Neural crest cell (in vitro differentiated cells): ENCODE results near the gene LCN10. TPM values are rescaled to one million over a fixed set of nuclear protein-coding genes. Genes with fewer than 3 reads are reported as not detected.
A peak's percentile ranks its signal among the peaks of the same experiment; 100 is the strongest.
"Not testable (repeated sequence)": the region's sequence is repeated elsewhere in the genome, so short reads cannot be mapped to it uniquely, and the experiment has no call there.

Experiments used
- DNase-seq: peaks from one replicate; pipeline ENCODE4 v3.0.0; 2021; ENCODE audit warnings: low read depth, mixed read lengths, low spot score
- H3K27ac Mint-ChIP-seq: one replicate; pipeline ENCODE4 v1.8.0; 2021; ENCODE audit warnings: mild to moderate bottlenecking, mixed read lengths; ENCODE audit not compliant: unreplicated experiment
- H3K27me3 Mint-ChIP-seq: 2 replicates; pipeline ENCODE4 v1.8.0; 2021; ENCODE audit warnings: low read depth, mild to moderate bottlenecking, mixed read lengths
- H3K36me3 Mint-ChIP-seq: 2 replicates; pipeline ENCODE4 v1.8.0; 2021; ENCODE audit warnings: low read depth, mild to moderate bottlenecking, mixed read lengths
- H3K4me1 Mint-ChIP-seq: 2 replicates; pipeline ENCODE4 v1.8.0; 2021; ENCODE audit warnings: mixed read lengths
- H3K4me3 Mint-ChIP-seq: one replicate; pipeline ENCODE4 v1.8.0; 2021; ENCODE audit warnings: mild to moderate bottlenecking, mixed read lengths
- H3K9me3 Mint-ChIP-seq: 2 replicates; pipeline ENCODE4 v1.8.0; 2021; ENCODE audit warnings: mixed read lengths
- CTCF ChIP-seq: fragments of 200-600 bp; sonication (generic); conservative IDR thresholded peaks from 2 replicates; pipeline ENCODE4 v1.5.0; 2021; ENCODE audit warnings: antibody characterized with exemption, mild to moderate bottlenecking
- long read RNA-seq: library from polyadenylated mRNA; unstranded; transcript quantifications from one replicate; pipeline ENCODE4 v2.0.0, GENCODE V29; 2020
- total RNA-seq: library from RNA; stranded (reverse); gene quantifications from 2 replicates; pipeline ENCODE4 v1.2.1, GENCODE V29; 2021

The LCN10 gene
- not detected in 2 replicates for total RNA-seq
- long read RNA-seq = 0 reads

GRCh38 chr9:136742591-136743391, at the start of gene LCN10:
Gene LCN10 (minus strand): TSS chr9:136742940. CDS start chr9:136742903, 37 bp downstream.
- peak; percentile 55 for TF ChIP-seq CTCF
- Mint-ChIP-seq H3K36me3 (no peaks in the 10 kb centered on the region), H3K27ac (no peak within 1 kb of the TSS), H3K27me3 (no peaks in the 10 kb centered on the region), H3K9me3 (no peaks in the 10 kb centered on the region), H3K4me1 (no peaks in the 10 kb centered on the region), H3K4me3 (no peak within 1 kb of the TSS)
- no peak for DNase-seq

DNA sequence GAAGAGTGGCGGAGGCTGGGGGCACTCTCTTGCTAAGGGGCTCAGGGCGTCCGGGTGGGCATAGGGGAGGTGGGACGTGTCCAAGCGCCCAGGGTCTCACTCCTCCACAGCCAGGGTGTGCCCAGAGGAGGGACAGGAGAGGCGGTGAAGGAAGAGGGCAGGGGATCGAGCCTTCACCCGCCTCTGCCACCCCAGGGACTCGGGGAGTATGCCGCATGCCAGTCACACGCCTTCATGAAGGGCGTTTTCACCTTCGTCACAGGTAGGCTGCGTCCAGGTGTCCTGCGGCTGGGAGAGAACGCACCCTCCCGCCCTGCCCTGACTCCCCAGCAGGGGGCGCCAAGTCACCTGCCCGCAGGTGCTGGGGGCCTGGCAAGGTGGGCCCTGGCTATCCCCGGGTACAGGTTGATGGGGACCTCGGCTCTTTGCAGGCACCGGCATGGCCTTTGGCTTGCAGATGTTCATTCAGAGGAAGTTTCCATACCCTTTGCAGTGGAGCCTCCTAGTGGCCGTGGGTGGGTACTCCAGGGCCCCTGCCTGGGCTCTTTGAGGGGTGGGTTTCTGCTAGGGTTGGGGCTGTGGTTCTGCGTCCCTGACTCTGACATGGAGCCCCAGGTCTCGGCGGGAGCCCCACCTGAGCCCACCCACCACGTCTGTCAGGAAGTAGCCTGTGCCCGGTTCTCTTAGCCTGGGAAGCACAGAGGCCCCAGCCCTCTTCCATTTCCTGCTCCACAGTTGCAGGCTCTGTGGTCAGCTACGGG, 49.0 kb upstream of the LCN10 start:
- peak overlapping the region; percentile 86 for H3K4me3 Mint-ChIP-seq
- peaks cover 8% of the 10 kb centered on the region for H3K27me3 Mint-ChIP-seq
- H3K4me1 Mint-ChIP-seq = peaks cover 31% of the 10 kb centered on the region
- no peak overlapping the region for H3K27ac Mint-ChIP-seq
- no peaks in the 10 kb centered on the region for H3K9me3 Mint-ChIP-seq
- peak; percentile 53 for DNase-seq
- TF ChIP-seq CTCF = peak; percentile 99
- no peaks in the 10 kb centered on the region for H3K36me3 Mint-ChIP-seq

DNA sequence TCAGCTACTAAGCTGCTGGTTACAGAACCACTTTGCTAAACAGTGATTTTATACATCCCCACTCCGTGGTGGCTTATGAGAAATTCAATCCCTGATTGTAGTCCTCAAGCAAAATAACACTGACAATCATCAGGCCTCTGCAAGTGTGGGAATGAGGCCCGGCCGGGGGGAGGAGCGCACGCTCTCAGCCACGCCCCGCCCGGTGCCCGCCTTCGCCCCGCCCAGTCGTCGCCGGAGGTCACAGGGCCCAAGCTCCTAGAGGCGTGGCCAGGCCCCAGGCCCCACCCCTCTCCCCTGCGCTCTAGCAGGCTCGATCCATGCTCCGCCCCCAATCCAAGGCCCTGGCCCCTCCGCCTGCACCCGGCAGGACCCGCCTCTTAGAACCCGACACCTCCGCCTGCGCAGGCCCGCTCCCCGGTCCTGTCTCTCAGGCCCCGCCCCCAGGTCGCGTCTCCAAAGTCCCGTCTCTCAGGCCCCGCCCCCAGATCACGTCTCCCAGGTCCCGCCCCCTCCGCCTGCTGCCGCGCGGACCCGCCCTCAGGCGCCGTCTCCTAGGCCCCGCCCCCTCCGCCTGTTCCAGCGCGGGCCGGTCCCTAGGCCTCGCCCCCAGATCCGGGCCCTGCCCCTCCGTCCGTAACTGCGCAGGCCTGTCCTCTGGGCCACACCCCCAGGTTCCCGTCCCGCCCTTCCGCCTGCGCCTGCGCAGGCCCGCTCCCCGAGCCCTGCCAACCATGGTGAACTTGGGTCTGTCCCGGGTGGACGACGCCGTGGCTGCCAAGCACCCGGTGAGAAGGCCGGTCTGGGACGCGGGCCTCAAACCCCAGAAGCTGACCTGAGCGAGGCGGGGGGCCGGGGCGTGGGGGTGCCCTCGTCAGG, 48.1 kb upstream of the LCN10 start, which contains the start of gene TMEM141:
Gene TMEM141 (plus strand): TSS at position 705 of the 876 bp plus-strand sequence. CDS start 27 bp downstream, at position 732.
- Mint-ChIP-seq H3K4me1 (peaks cover 31% of the 10 kb centered on the region), H3K27me3 (peaks cover 2% of the 10 kb centered on the region), H3K36me3 (no peaks in the 10 kb centered on the region), H3K4me3 (peak within 1 kb of the TSS; percentile 86), H3K27ac (peak within 1 kb of the TSS; percentile 50), H3K9me3 (no peaks in the 10 kb centered on the region)
- TF ChIP-seq CTCF = no peak
- DNase-seq = peak; percentile 100

GRCh38 chr9:136789523-136789937, 46.8 kb upstream of the LCN10 start:
- H3K4me1 Mint-ChIP-seq = peaks cover 36% of the 10 kb centered on the region
- DNase-seq = no peak
- no peaks in the 10 kb centered on the region for H3K9me3 Mint-ChIP-seq
- H3K36me3 Mint-ChIP-seq = no peaks in the 10 kb centered on the region
- no peak overlapping the region for H3K4me3 Mint-ChIP-seq
- H3K27me3 Mint-ChIP-seq = peaks cover 2% of the 10 kb centered on the region
- no peak overlapping the region for H3K27ac Mint-ChIP-seq
- no peak for TF ChIP-seq CTCF

- not testable (repeated sequence) for H3K4me3 Mint-ChIP-seq, H3K27ac Mint-ChIP-seq, DNase-seq, H3K36me3 Mint-ChIP-seq, H3K27me3 Mint-ChIP-seq, H3K9me3 Mint-ChIP-seq
- H3K4me1 Mint-ChIP-seq = peaks cover 36% of the 10 kb centered on the region
Observed at GRCh38 chr9:136788644-136789522, 46.1 kb upstream of the LCN10 start.
